ENCODE data around the gene FGF1.

Gene FGF1

DNA sequence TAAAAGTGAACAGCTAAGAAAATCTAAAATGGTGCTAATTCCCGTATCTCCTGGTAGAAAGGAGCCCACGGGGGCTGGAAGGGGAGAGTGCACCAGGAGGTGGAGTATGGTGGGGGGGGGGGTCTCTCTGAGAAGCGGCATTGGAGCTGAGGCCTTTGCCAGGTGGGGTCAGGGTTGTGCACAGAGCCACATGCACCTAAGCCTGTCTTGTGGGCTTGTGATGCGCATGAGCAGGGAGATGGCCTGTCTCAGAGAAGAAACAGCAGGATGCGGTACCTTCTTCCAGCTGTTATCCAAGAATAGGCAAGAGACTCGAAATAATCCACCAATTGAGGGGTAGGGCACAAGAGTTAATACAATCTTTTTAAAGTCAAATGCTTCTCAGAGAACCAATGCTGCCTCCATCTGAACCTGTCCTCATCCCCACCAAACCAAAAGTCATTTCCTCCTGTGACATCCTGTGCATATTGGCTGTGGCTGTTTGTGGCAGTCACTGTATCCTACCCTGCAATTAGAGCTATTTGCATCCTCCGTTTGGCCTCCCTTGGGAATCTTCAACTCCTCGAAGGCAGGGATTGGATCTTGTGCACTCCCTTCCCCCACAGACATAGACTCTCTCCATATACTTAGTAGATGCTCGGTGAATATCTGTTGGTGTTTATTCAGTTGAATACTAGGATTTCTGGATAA is 45.4 kb downstream of the FGF1 start:
- no peak for DNase-seq

DNA sequence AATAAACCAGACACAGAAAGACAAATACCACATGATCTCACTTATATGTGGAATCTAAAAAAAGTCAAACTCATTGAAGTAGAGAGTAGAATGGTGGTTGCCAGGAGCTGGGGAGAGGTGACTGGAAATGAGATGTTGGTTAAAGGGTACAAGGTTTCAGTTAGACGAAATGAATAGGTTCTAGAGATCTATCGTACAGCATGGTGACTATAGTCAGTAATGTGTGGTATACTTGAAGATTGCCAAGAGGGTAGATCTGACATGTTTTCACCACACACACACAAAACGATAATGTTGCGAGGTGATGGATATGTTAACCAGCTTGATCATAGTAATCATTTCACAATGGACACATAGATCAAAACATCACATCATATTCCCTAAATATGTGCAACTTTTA is 46.4 kb downstream of the FGF1 start:
- DNase-seq, result no peak

DNA sequence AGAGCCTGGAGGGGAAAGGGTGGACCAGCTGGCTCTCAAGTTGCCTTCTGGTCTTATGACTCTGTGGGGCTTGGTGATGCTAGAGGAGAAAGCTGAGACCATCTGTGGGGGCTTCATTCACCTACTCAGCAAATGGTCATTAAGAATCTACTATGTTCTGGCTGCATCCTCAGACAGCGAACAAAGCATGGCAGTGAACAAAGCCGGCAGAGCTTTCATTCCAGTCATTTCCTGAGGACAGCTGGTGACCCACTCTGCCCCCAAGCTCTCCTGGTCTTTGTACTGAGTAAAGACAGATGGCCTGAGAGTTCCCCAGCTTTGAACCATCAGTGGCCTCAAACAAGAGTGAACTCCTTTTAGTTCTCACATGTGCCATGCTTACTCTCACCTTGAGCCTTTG is 48.0 kb downstream of the FGF1 start:
- no peak for DNase-seq

DNA sequence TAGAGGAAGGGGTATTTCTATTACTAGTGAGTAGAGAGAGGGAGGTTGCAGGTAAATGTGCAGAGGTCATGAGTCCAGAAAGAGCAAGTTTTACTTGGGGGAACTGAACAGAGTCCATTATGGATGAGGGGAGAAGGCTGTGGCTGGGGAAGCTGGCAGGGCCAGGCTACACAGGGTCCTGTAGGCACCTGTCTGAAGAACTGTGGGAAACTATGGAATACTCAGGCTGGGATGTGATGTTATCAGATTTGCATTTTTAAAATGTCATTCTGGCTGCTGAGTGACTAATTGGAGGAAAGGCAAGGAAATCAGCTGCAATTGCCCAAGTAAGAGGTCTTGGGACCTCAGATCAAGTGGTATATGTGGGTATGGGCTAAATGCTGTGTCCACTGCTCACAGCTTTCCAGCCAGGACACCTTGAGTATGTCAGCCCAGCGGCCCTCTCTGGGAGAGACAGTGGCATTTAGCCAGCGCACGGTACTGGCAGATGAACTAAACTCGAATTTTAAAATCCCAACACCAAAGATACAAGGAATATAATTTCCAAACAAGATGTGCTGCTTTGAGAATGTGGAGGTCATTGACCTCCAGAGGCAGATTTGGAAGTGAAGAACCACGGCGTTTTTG is 49.1 kb downstream of the FGF1 start:
- DNase-seq, result no peak

DNA sequence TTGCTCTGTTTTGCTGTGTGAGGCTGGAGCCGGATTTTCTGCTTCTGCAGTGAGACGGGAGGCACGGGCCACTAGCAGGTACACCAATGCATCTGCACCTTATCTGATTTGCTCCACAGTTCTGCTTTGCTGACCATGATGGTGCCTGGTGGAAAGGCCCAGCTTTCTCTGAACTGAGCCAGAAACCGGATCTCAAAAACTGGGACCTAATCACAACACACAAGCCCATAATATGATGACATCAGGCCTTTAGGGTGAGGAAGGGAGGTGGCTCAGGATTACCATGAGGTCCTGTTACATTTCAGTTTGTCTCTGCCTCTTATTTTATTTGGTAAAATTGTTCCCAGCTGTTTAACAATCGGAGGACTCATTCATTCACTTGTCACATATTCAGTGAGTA is 49.8 kb downstream of the FGF1 start:
- DNase-seq, result no peak

DNA sequence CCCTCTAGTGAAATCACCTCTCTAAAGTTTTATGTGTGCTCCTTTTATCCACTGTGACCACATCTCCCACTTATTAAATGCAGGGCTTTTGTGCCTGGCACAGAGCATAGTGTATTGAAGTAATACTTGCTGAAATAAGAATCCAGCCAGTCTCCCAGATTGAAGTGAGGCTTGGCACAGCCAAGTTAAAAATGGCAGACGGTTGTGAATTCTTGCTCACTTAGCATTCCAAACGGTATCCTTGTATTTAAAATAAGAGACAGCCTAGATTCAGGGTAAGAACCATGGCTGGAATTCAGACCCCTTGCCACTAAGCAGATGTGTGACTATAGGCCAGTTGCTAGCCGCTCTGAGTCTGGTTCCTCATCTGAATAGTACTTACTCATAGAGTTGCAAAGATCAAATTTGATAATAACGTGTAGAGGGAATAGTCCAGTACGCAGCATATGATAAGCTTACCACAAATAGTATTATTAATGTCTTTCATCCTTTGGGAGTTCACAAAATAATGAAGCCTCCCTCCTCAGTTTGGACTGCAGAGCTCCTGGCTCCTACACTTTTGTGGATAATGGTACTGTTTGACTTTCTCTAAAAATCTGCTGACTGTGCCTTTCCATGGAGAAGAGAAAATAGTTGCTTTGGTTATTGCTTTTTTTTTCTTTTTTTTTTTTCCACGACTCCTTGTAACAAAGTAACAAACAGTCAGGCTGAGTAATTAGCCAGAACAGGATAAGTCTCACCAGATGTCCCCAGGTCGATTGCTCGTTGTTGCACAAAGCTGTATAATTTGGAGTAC is 51.5 kb downstream of the FGF1 start:
- no peak for DNase-seq

DNA sequence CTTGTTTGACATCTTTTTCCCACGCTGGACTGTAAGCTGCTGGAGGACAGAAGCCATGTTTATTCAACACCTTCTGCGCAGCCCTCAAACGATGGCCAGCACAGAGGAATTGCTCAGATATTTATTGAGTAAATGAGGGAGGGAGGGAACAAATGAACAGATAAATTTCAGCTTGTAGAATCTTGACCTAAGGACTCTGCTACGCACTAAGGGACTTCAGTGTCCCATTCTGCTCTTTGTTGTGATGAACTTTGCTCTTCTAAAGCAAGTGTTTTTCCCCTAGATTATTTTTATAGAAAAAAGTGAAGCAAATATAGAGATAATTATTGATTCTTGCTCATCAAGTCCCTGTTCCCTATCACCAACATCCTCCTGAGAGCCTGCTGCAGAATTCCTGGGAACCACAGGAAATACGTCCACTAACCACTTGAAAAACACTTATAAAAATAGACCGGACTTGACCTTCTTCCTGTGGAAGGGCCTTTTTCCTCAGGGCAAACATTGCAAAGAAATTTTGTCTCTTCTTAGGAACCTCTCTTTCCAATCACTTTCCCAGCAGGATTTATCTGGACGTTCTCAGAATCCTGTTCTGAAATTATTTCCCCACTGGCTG is 54.9 kb downstream of the FGF1 start:
- DNase-seq, result no peak

DNA sequence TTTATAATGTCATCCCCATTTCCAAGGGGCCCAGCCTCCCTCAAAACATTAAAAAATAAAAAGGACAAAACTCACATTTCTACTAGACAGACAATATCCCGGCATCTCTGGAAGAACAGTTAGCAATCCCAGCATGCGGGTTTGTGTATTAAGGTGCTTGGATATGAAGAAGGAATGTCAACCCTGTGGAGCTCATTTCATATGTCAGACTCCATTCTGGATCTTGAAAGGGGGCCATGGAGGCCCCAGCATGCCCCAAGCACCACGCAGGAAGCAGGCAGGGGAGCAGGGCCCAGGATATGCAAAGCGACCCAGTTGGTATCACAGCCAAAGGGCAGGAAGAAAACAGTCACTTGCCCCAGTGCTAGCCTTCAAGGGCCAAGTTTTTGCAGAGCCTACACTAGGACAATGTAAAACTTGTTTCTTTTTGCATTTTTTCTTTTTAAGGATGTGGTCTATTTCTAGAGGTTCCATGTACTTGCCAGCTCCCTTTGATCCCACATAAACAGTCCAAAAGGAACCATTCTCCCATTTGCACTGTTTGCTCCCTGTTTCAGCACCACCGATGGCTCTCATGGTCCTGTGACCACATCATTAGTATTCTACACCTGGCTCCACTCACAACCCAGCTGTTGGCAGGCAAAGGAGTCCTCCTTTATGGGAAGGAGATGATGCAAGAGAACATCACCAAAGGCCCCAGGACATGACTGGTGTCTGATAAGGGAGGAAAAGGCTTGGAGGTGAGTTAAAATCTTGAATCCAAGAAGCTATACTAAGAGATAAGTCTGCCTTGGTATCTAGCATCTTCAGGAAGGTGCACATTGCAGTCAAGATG is 58.3 kb downstream of the FGF1 start:
- no peak for DNase-seq

DNA sequence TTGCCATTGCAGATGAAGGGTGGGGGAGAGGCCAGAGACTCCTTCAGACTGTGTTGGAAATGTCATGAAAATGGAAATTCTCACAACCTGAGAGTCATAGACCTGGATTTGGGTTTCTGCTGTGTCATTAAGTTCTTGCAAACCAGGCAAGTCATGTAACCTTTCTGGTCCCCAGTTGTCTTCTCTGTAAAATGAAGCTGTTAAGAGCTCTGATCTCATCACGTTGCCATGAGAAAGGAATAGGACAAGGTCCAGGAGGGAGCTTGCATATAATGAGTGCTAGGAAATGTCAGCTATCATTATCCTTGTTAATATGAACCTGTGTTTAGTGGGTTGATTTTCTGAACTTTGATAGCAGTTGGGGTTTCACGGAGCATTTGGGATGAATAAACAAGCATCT is 59.1 kb downstream of the FGF1 start:
- DNase-seq, result no peak

DNA sequence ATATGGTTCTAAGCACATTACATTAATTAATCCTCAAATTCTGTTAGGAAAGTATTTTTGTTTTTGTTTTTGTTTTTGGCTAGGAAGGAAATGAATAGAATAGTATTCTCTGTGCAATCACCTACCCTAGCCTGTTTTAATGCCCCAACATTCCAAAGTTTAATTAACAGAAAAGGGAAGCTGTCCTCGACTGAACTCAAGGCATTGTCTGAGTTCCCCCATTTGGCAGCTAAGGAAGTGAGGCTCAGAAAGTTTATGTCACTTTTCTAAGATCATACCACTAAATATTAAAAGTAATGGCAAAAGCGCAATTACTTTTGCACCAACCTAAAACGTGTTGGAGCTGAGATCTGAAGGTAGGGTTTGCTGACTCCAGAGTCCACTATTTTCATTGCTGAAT is 59.8 kb downstream of the FGF1 start:
- no peak for DNase-seq

DNA sequence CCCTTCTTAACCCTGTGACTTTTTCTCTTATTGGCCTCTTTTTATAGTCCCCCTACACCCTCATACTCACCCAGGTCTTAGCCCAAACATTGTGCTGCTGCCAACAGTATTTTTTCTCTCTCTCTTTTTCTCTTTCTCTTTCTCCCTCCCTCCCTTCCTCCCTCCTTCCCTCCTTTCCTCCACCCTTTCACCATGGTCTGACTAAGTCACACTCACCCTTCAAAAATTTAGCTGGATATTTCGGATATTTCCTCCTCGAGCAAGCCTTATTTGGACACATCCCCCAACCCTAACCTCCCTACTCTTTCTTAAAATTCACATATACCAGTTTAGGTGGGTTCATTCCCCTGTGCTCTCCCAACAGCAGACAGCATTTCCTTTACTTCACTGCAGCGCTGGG is 64.7 kb downstream of the FGF1 start:
- no peak for DNase-seq

DNA sequence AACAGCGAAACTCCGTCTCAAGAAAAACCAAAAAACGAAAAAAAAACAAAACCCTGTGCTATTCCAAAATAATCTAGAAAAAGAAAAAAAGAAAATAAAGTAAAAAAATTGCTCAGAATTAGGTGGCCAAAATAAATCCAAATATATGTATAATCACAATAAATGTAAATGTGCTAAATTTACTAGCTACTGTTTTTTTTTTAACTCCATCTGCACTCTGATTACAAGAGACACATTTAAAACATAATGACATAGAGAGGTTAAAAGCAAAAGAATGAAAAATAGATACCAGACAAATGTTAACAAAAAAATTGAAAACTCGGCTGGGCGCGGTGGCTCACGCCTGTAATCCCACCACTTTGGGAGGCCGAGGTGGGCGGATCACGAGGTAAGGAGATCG is 66.1 kb downstream of the FGF1 start:
- DNase-seq, result no peak

DNA sequence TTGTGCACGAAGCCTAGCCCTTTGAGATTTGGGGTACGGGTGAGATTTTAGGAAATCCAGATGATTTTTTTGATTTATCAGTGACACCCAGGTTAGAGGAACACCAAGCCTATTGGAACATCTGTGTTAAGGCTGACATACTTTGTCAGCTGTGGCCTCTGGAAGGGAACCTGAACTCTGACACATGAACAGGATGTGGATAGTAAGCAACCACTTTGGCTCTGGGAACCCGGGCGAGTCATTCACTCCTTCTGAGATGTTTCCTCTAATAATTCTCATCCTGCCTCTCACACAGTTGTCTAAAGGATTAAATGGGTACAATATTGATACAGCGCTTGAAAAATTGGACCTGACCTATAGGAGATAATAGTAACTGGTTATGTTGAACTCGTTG is 67.8 kb downstream of the FGF1 start:
- DNase-seq, result no peak

DNA sequence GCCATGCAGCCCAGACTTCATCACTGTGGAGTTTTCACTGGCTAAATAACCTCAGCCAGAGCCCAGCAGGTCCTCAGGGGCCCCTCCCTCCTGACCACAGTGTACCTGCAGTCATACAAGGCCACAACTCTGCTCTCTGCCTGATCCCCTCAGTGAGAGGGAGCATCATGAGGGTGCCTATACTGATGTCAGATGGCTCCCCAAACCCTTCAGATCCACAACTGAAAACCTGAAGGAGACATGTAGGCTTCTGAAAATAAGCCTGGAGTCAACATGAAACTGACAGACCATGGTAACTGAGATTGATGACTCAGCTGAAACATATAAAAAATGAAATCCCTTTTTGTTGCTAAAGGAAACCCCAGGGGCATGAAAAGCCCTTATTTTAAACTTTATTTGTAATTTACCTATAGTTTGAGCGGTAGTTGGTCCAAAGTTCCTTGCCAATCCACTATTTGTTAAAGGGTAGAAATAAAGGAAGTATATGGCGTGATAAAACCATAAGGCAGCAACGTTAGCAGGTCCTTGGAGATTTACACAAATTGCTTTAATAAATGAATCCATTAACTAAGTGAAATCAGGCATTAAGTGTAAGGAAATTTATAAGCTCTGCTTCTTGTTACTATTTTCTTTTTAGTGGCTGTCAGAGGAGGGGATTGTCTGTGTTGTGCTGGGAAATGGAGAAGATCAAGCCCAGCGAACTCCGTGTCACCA is 68.3 kb downstream of the FGF1 start:
- DNase-seq, result no peak

DNA sequence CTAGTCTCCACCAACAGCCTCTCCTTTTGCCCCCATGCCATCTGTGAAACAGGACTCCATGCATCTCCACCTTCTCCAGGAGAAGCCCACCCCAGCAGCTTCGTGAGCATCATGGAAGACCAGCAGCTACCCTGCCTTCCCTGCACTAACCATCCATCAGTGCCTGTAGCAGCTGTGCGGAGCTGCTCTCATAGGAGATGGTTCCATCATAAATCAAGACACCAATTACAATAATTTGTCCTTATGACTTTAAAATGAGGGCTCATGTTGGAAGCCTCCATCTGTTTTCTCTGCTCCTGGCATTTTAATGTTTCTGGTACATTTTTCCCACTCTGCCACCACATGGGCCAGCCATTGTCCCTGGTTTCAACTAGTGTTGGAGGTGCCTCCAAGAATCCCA is 69.9 kb downstream of the FGF1 start:
- no peak for DNase-seq

DNA sequence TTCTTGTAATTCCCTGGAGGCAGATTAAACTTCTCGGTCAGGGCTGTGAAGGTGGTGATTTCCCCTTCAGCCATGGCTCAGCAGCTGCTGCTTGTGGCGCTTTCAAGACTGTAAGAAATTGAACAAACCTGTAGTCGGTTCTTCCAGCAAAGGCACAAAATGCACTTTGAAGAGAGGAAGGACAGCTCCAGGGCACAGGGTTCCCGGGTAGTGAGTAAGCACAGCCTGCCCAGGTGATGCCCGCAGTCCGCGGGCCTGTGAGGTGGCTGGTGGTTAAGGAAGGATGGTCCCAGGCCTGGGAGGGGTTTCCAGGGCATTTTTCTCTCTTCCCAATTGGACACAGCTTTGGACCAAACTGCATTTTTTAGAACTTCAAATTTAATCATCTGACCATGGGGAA is 71.8 kb downstream of the FGF1 start:
- no peak for DNase-seq

DNA sequence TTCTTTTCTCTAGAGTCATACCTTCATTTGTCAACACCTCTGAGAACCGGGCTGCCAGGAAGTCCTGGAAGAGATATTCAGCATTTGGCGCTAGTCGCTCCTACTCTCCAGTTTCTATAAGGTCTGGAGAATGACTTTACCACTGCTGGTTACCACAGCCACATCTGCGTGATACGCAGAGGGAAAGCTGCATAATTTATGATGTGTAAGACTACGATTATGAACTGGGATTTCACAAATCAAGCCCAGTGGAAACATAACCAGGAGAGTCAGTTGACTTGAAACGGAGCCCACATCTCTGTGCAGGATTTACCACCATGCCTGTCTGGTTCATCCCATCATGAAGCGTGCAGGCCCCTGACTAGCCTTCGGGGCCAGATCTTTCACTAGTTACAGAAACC is 72.6 kb downstream of the FGF1 start:
- no peak for DNase-seq

DNA sequence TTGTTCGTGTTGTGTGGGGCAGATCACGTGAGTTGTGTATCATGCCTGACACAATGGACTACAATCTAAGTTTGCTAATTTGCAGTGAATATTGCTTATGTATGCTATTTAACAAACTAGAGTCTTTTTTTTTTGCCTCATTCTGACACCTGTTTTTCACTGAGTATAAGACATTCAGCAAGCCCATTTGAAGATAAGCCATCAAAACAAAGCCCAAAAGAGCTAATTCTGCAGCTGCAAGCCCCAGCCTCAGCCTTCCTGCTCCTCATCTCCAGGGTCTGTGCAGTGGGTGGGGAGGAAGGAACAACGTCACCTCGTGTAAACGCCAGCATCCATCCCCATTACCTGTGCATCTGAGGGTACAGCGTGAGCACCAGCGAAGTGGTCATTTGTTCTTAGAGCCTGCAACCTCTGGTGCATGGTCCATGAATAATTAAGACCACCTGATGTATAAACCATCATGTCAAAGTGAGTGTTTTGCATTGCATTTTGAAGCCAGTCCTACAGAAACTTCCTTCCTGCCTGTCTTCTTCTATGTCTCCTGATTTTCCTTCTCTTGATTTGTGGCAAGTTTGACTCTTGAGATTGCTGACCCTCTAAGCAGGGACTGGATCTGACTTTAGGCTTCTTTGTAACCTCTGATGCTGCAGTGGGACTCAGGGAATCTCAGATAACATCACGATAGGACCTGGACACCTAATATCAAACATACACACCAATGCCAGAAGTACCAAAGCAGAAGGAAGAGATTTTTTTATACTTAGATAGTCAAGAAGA is 73.2 kb downstream of the FGF1 start:
- DNase-seq, result no peak

DNA sequence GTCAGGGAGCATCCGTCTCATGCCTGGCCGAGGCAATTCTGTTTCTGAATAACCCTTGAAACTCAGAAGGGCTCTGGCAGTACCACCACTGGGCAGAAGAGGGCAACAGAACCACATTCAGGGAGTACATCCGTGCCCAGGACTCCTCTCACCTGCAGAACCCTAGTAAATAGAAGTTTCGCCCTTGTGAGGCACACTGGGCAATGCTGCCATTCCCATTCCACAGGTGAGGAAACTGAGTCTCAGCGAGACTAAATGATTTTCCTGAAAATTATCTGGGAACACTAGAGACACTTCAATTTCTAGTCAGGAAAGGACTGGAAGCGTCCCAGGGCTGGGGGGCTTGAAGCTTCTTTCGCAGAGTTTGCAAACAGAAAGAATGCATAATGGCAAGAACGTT is 74.7 kb downstream of the FGF1 start:
- DNase-seq, result peak; percentile 45

DNA sequence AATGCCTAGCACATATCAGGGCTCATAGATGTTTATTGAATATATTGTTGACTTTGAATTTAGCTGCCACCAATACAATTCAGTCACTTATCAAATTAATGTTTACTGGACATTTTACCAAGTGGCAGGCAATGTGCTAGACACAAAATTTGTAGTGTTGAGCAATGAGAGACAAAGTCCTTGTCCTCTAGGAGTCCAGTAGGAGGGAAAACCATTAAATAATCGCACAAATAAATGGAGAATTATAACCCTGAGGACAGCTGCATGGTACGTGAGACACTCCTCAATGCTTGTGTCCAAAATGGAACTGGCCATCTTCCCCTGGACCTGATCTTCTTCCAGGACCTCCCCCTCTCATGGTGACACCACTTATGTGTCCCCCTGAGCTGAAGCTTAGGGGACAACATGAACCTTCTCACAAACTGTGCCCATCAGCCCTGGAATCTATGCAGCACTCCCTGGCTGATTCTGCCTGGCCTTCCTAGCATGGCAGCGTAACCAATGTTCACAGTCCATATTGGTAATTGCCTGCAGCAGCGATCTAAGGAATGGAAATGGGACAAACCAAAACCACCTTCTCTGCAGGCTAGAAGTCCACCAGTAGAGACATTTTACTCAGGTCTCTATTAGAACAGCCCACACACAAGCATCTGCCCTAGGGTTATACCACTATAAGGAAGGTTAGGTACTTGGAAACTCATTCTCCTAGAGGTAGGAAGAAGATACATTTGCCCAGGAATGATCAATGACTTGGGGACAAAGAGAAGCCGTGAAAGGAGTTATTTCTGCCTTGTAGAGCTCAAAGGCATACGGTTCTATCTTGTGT is 75.5 kb downstream of the FGF1 start:
- DNase-seq, result no peak

DNA sequence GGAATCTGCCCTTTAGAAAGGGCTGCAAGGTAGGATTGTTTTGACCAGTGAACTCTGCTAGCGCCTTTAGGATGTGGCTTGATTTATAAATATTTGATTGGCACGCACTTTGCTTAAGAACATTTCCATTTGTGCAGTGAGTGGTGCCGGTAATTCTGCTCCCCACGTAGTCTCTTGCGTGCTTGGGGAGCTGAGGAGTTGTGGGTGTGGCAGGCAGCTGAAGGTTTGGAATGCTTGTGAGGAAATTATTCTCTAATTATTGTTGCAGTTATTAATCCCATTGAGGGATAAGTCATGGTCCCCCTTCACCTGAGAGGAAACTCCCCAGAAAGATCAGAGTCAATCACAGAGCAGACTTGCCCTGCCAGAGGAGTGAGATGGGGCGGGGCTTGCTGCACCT is 76.7 kb downstream of the FGF1 start:
- DNase-seq, result no peak
